H1 (cell line): ENCODE results near the gene LY6G6C. TPM values are rescaled to one million over a fixed set of nuclear protein-coding genes. Genes with fewer than 3 reads are reported as not detected.
A peak's percentile ranks its signal among the peaks of the same experiment; 100 is the strongest.

Experiments
- CTCF ChIA-PET: fragments of 300-600 bp; sonication (Branson Sonifier 250); formaldehyde crosslinking; loops from one replicate; lab custom pipeline; 2021; ENCODE audit not compliant: partially characterized antibody; lab: Charles Lee
- POLR2A ChIA-PET: fragments of 300-600 bp; sonication (Branson Sonifier 250); formaldehyde crosslinking; loops from one replicate; lab custom pipeline; 2021; ENCODE audit warnings: inconsistent platforms; ENCODE audit not compliant: partially characterized antibody; lab: Charles Lee
- DNase-seq, 2 experiments: peaks; one replicate each; pipeline versions ENCODE4 v3.0.0 to v3.0.0-alpha.2; 2010 to 2022; ENCODE audit warnings: low spot score in 2 of 2, low read depth in 1 of 2, mixed read lengths in 1 of 2
- FAIRE-seq: peaks from 2 replicates; lab custom pipeline; 2011; peaks lifted over from hg19 to GRCh38; lab: Jason Lieb, UNC
- H2AFZ ChIP-seq: 2 replicates; pipeline ENCODE4 v1.8.1; 2012; ENCODE audit warnings: low read length, inconsistent platforms
- H2AK5ac ChIP-seq: 2 replicates; pipeline ENCODE4 v1.6.1; 2013; ENCODE audit warnings: low read depth, low read length
- H2BK120ac ChIP-seq: replicated peaks from 2 replicates; pipeline ENCODE3; 2013; ENCODE audit warnings: low read depth, low read length, inconsistent platforms
- H2BK12ac ChIP-seq: 2 replicates; pipeline ENCODE4 v1.6.1; 2013; ENCODE audit warnings: low read depth, low read length
- H2BK15ac ChIP-seq: 2 replicates; pipeline ENCODE4 v1.6.1; 2013; ENCODE audit warnings: low read length
- H2BK20ac ChIP-seq: 2 replicates; pipeline ENCODE4 v1.6.1; 2013; ENCODE audit warnings: low read length
- H2BK5ac ChIP-seq: 2 replicates; pipeline ENCODE4 v1.6.1; 2013; ENCODE audit warnings: low read depth, low read length
- H3K14ac ChIP-seq: 2 replicates; pipeline ENCODE4 v1.6.1; 2013; ENCODE audit warnings: inconsistent platforms; ENCODE audit not compliant: insufficient read length
- H3K18ac ChIP-seq: 2 replicates; pipeline ENCODE4 v1.6.1; 2013; ENCODE audit warnings: low read length; ENCODE audit errors: extremely low read depth
- H3K23ac ChIP-seq: 2 replicates; pipeline ENCODE4 v1.6.1; 2013; ENCODE audit warnings: inconsistent platforms; ENCODE audit not compliant: insufficient read length
- H3K23me2 ChIP-seq: 2 replicates; pipeline ENCODE4 v1.6.1; 2013; ENCODE audit warnings: low read depth, low read length
- H3K27ac ChIP-seq: 2 replicates; pipeline ENCODE4 v1.6.1; 2011; ENCODE audit warnings: low read depth, low read length, inconsistent platforms
- H3K27me3 ChIP-seq, 4 experiments: replicated peaks in 1 of 4; 1 replicate in 1 of 4; 2 replicates in 3 of 4; pipeline versions ENCODE4 v1.6.1 to v1.8.1; 2011 to 2013; ENCODE audit warnings: low read length in 3 of 4, mild to moderate bottlenecking in 3 of 4, inconsistent platforms in 2 of 4, mixed read lengths in 2 of 4, moderate library complexity in 1 of 4; ENCODE audit not compliant: control insufficient read depth in 3 of 4, insufficient read depth in 3 of 4; ENCODE audit errors: extremely low read depth in 1 of 4
- H3K36me3 ChIP-seq, 4 experiments: 2 replicates each; pipeline versions ENCODE4 v1.6.1 to v1.8.1; 2011 to 2013; ENCODE audit warnings: mild to moderate bottlenecking in 4 of 4, low read length in 3 of 4, moderate library complexity in 2 of 4, control low read depth in 1 of 4, inconsistent platforms in 1 of 4; ENCODE audit not compliant: insufficient read depth in 4 of 4, control insufficient read depth in 2 of 4
- H3K4ac ChIP-seq: replicated peaks from 2 replicates; pipeline ENCODE3; 2013; ENCODE audit warnings: low read length, low read depth, mixed read lengths, inconsistent platforms; ENCODE audit not compliant: insufficient read length
- H3K4me1 ChIP-seq, 4 experiments: replicated peaks in 1 of 4; 1 replicate in 1 of 4; 2 replicates in 3 of 4; pipeline versions ENCODE4 v1.6.1 to v1.8.1; 2011 to 2013; ENCODE audit warnings: low read length in 3 of 4, inconsistent platforms in 2 of 4, mixed read lengths in 1 of 4; ENCODE audit not compliant: insufficient read depth in 4 of 4, control insufficient read depth in 3 of 4
- H3K4me2 ChIP-seq, 2 experiments: 2 replicates each; pipeline versions ENCODE4 v1.6.1 to v1.8.1; 2011 to 2013; ENCODE audit warnings: low read depth in 2 of 2, low read length in 2 of 2, control low read depth in 1 of 2, inconsistent platforms in 1 of 2, mild to moderate bottlenecking in 1 of 2; ENCODE audit not compliant: insufficient read depth in 1 of 2
- H3K4me3 ChIP-seq, 4 experiments: fragments of 200-600, 300-600 bp in 1 of 4; sonication (generic), shearing (Covaris generic), sonication (Bioruptor Twin) in 1 of 4; 2 replicates each; pipeline versions ENCODE4 v1.5.1 to v1.8.1; 2011 to 2016; ENCODE audit warnings: low read length in 4 of 4, low read depth in 3 of 4, control low read depth in 2 of 4, inconsistent platforms in 2 of 4, mild to moderate bottlenecking in 2 of 4, mixed read lengths in 1 of 4, moderate library complexity in 1 of 4; ENCODE audit not compliant: insufficient read depth in 2 of 4; ENCODE audit errors: extremely low read depth in 1 of 4
- H3K56ac ChIP-seq: replicated peaks from 2 replicates; pipeline ENCODE3; 2013; ENCODE audit warnings: low read depth, mild to moderate bottlenecking, mixed read lengths, low read length, inconsistent platforms; ENCODE audit not compliant: insufficient read length
- H3K79me1 ChIP-seq: 2 replicates; pipeline ENCODE4 v1.6.1; 2013; ENCODE audit warnings: low read depth, low read length, control low read depth
- H3K79me2 ChIP-seq, 2 experiments: 2 replicates each; pipeline versions ENCODE4 v1.6.1 to v1.8.1; 2012 to 2013; ENCODE audit warnings: low read length in 2 of 2, mild to moderate bottlenecking in 2 of 2, inconsistent platforms in 1 of 2; ENCODE audit not compliant: insufficient read depth in 2 of 2, control insufficient read depth in 1 of 2
- H3K9ac ChIP-seq, 4 experiments: replicated peaks in 1 of 4; 1 replicate in 1 of 4; 2 replicates in 3 of 4; pipeline versions ENCODE4 v1.6.1 to v1.8.1; 2011 to 2013; ENCODE audit warnings: low read depth in 3 of 4, low read length in 3 of 4, control low read depth in 2 of 4, mild to moderate bottlenecking in 2 of 4, moderate library complexity in 2 of 4, inconsistent platforms in 1 of 4; ENCODE audit errors: extremely low read depth in 1 of 4
- H3K9me3 ChIP-seq, 2 experiments: 2 replicates each; pipeline versions ENCODE4 v1.6.1 to v1.8.1; 2012 to 2013; ENCODE audit warnings: mild to moderate bottlenecking in 2 of 2, moderate library complexity in 2 of 2, control low read depth in 1 of 2, inconsistent platforms in 1 of 2, low read depth in 1 of 2, low read length in 1 of 2, mixed read lengths in 1 of 2; ENCODE audit not compliant: insufficient read depth in 2 of 2
- H4K20me1 ChIP-seq, 2 experiments: replicated peaks in 1 of 2; 2 replicates each; pipeline versions ENCODE3 to v1.8.1; 2011 to 2013; ENCODE audit warnings: inconsistent platforms in 2 of 2, low read length in 2 of 2, mild to moderate bottlenecking in 1 of 2; ENCODE audit not compliant: insufficient read depth in 2 of 2, control insufficient read depth in 1 of 2
- H4K5ac ChIP-seq: 2 replicates; pipeline ENCODE4 v1.6.1; 2013; ENCODE audit warnings: low read length, low read depth, mixed read lengths, inconsistent platforms; ENCODE audit not compliant: insufficient read length
- H4K8ac ChIP-seq: 2 replicates; pipeline ENCODE4 v1.8.0; 2013; ENCODE audit warnings: mild to moderate bottlenecking, moderate library complexity, low read length, inconsistent platforms; ENCODE audit not compliant: insufficient read depth; ENCODE audit errors: extremely low read depth
- H4K91ac ChIP-seq: replicated peaks from 2 replicates; pipeline ENCODE3; 2013; ENCODE audit warnings: low read length, mixed read lengths, inconsistent platforms; ENCODE audit not compliant: insufficient read length
- ATF3 ChIP-seq: IDR thresholded peaks from 2 replicates; pipeline ENCODE4 v1.6.1; 2011; ENCODE audit warnings: low read depth, mild to moderate bottlenecking, low read length; ENCODE audit not compliant: insufficient read depth
- BACH1 ChIP-seq: IDR thresholded peaks from 2 replicates; pipeline ENCODE4 v1.6.1; 2012; ENCODE audit warnings: low read length, improper control_type of control experiment
- BRCA1 ChIP-seq: IDR thresholded peaks from 2 replicates; pipeline ENCODE4 v1.6.1; 2012; ENCODE audit warnings: low read depth, low read length, improper control_type of control experiment
- CBX8 ChIP-seq: fragments of 300-800, 300-1000 bp; sonication (generic); IDR thresholded peaks from 2 replicates; pipeline ENCODE4 v1.7.1; 2016; ENCODE audit warnings: low read depth, low read length, borderline replicate concordance
- GABPA ChIP-seq: IDR thresholded peaks from 2 replicates; pipeline ENCODE4 v1.6.1; 2011; ENCODE audit warnings: mild to moderate bottlenecking, low read length, moderate library complexity, borderline replicate concordance; ENCODE audit not compliant: insufficient read depth
- HDAC2 ChIP-seq, 2 experiments: fragments of 300-600 bp in 1 of 2; sonication (generic) in 1 of 2; IDR thresholded peaks; 2 replicates each; pipeline ENCODE4 v1.6.1; 2011 to 2012; ENCODE audit warnings: low read depth in 2 of 2, low read length in 2 of 2, mild to moderate bottlenecking in 2 of 2, moderate library complexity in 2 of 2, borderline replicate concordance in 1 of 2, inconsistent platforms in 1 of 2
- NRF1 ChIP-seq: IDR thresholded peaks from 2 replicates; pipeline ENCODE4 v1.6.1; 2011; ENCODE audit warnings: mild to moderate bottlenecking, low read depth, low read length, improper control_type of control experiment
- POLR2A ChIP-seq, 2 experiments: IDR thresholded peaks; 1 replicate in 1 of 2; 2 replicates in 1 of 2; pipeline ENCODE4 v1.6.1; 2011; ENCODE audit warnings: low read depth in 2 of 2, low read length in 2 of 2, mild to moderate bottlenecking in 2 of 2; ENCODE audit errors: control extremely low read depth in 1 of 2
- RAD21 ChIP-seq, 2 experiments: IDR thresholded peaks in 1 of 2; conservative IDR thresholded peaks in 1 of 2; 2 replicates each; pipeline ENCODE4 v1.6.1; 2011; ENCODE audit warnings: low read depth in 2 of 2, low read length in 2 of 2, improper control_type of control experiment in 1 of 2, inconsistent platforms in 1 of 2, mild to moderate bottlenecking in 1 of 2, moderate library complexity in 1 of 2
- RFX5 ChIP-seq: IDR thresholded peaks from 2 replicates; pipeline ENCODE4 v1.6.1; 2011; ENCODE audit warnings: low read depth, low read length, improper control_type of control experiment, borderline replicate concordance
- SIRT6 ChIP-seq: IDR thresholded peaks from one replicate; pipeline ENCODE4 v1.7.1; 2012; ENCODE audit warnings: low read length, inconsistent platforms
- TCF12 ChIP-seq: IDR thresholded peaks from 2 replicates; pipeline ENCODE4 v1.6.1; 2011; ENCODE audit warnings: low read depth, mild to moderate bottlenecking, low read length
- WGBS, 2 experiments: shearing (Covaris generic) in 1 of 2; methylation state at CpG; one replicate each; pipeline versions ENCODE4 v1.1.6 to v1.1.7; 2013 to 2015; ENCODE audit warnings: low lambda C conversion rate in 2 of 2, mixed read lengths in 2 of 2, inconsistent platforms in 1 of 2, low coverage in 1 of 2, missing lambda C conversion rate in 1 of 2; ENCODE audit not compliant: insufficient replicate concordance in 2 of 2, insufficient coverage in 1 of 2, insufficient read length in 1 of 2; ENCODE audit errors: extremely low coverage in 1 of 2, missing lambda C conversion rate in 1 of 2; 5-methylcytosine and 5-hydroxymethylcytosine counted together
- polyA plus RNA-seq, 7 experiments: library from polyadenylated mRNA; depleted of rRNA in 3 of 7; stranded (reverse) in 5 of 7; unstranded in 2 of 7; fragments of >200 nt in 5 of 7; fragments of 200-250 nt in 2 of 7; gene quantifications; 1 replicate in 5 of 7; 2 replicates in 1 of 7; 4 replicates in 1 of 7; pipeline versions ENCODE4 v1.2.1 to v1.2.3, GENCODE V29; 2011 to 2013; ENCODE audit warnings: missing spikeins in 2 of 7, mixed read lengths in 2 of 7
- total RNA-seq: library from RNA; stranded (reverse); fragmentation: NEBNext Ultra II Directional; extraction: Animal tissue kit (Norgen Biotek cat#: 25700); gene quantifications from 2 replicates; pipeline ENCODE4 v1.2.1, GENCODE V29; 2021

The LY6G6C gene
- total and polyA plus RNA-seq, 2 of the 8 experiments (the other 6 are each of a cell fraction or from before 2014, with no cell fraction given), result 0.23 TPM; not detected in 1

- peaks cover 0 to 6% (median 0%) of the 10 kb centered on the region in 4 experiments; a peak in 3 of 8 replicates for H3K36me3 ChIP-seq
- H2BK12ac ChIP-seq, result no peak overlapping the region
- no peaks in the 10 kb centered on the region for H3K9me3 ChIP-seq
- H2BK5ac ChIP-seq, result no peak overlapping the region
- no peak overlapping the region for H2AK5ac ChIP-seq
- DNase-seq (no peak), FAIRE-seq (no peak)
- 93% methylated on average over 6 of the region's 6 CpGs; no CpG with 5 or more reads in 1 of the 2 experiments for WGBS, 2 experiments
- H3K9ac ChIP-seq, result no peak overlapping the region
- no peaks in the 10 kb centered on the region for H3K79me2 ChIP-seq
- H3K4me1 ChIP-seq, result peaks cover 0 to 11% (median under 1%) of the 10 kb centered on the region in 4 experiments; a peak in 4 of 7 replicates
- no peak overlapping the region for H2AFZ ChIP-seq
- no peak overlapping the region for H3K27ac ChIP-seq
- H3K14ac ChIP-seq, result no peak overlapping the region
- no peak overlapping the region for H2BK120ac ChIP-seq
- no peak overlapping the region for H4K5ac ChIP-seq
- H3K27me3 ChIP-seq, result no peaks in the 10 kb centered on the region
- H4K8ac ChIP-seq, result no peak overlapping the region
- 0 out of 2 replicates have a peak overlapping the region, but pooled peaks have one; percentile 72 for H2BK15ac ChIP-seq
- no peaks in the 10 kb centered on the region for H3K79me1 ChIP-seq
- no peak overlapping the region for H3K4me3 ChIP-seq
- no peak overlapping the region for H3K56ac ChIP-seq
- H3K18ac ChIP-seq, result no peak overlapping the region
- ChIA-PET POLR2A (interaction anchor here (1.1 to 1.9 kb wide), 12 partner anchors 8 to 107 kb away, joined by 3 to 10 read pairs (median 6); partner anchors contain the start of genes C6orf47, CLIC1, DDAH2 and GPANK1), CTCF (interaction anchor here (0.9 to 14.4 kb wide), 7 partner anchors 8 to 156 kb away, joined by 3 to 228 read pairs (median 6); partner anchors contain the start of genes CLIC1, LY6G6C, LY6G6D and MSH5)
- H3K23ac ChIP-seq, result no peak overlapping the region
- peaks cover 3% of the 10 kb centered on the region; the same call in 1 of the 2 replicates for H3K23me2 ChIP-seq
- no peak overlapping the region for H4K91ac ChIP-seq
- no peak overlapping the region for H2BK20ac ChIP-seq
- no peak overlapping the region; a peak in 1 of 4 replicates for H3K4me2 ChIP-seq
- no peak overlapping the region for H3K4ac ChIP-seq
- H4K20me1 ChIP-seq, result no peaks in the 10 kb centered on the region
- TF ChIP-seq RFX5 (no peak), POLR2A (IDR thresholded peaks at IDR 0.05; ENCODE audit: control extremely low read depth in 1 of 2, low read depth in 2 of 2, low read length in 2 of 2) (no peak), RAD21 (IDR thresholded peaks at IDR 0.05 in 1 of 2, conservative IDR thresholded peaks at IDR 0.05 in 1 of 2; ENCODE audit: low read depth in 2 of 2, low read length in 2 of 2) (no peak), BRCA1 (no peak), HDAC2 (IDR thresholded peaks at IDR 0.05; ENCODE audit: borderline replicate concordance in 1 of 2, low read depth in 2 of 2, low read length in 2 of 2) (no peak), SIRT6 (no peak), ATF3 (no peak), NRF1 (no peak), TCF12 (no peak), GABPA (no peak), CBX8 (no peak), BACH1 (no peak)
These were observed 45.6 kb upstream of the LY6G6C start for GRCh38 chr6:31767096-31767645.
